ENCODE data around the gene KRTAP4-6.

GRCh38 chr17:41145261-41145660 is 4.9 kb upstream of the KRTAP4-6 start:
- TF ChIP-seq CTCF (IDR thresholded peaks at IDR 0.05 in 8 of 11, conservative IDR thresholded peaks at IDR 0.05 in 3 of 11) (no peak), POLR2A (IDR thresholded peaks at IDR 0.05) (no peak)
